ENCODE measurements around the gene ATP8B3.
"Not testable (repeated sequence)": the region's sequence is repeated elsewhere in the genome, so short reads cannot be mapped to it uniquely, and the experiment has no call there.

Gene ATP8B3

DNA sequence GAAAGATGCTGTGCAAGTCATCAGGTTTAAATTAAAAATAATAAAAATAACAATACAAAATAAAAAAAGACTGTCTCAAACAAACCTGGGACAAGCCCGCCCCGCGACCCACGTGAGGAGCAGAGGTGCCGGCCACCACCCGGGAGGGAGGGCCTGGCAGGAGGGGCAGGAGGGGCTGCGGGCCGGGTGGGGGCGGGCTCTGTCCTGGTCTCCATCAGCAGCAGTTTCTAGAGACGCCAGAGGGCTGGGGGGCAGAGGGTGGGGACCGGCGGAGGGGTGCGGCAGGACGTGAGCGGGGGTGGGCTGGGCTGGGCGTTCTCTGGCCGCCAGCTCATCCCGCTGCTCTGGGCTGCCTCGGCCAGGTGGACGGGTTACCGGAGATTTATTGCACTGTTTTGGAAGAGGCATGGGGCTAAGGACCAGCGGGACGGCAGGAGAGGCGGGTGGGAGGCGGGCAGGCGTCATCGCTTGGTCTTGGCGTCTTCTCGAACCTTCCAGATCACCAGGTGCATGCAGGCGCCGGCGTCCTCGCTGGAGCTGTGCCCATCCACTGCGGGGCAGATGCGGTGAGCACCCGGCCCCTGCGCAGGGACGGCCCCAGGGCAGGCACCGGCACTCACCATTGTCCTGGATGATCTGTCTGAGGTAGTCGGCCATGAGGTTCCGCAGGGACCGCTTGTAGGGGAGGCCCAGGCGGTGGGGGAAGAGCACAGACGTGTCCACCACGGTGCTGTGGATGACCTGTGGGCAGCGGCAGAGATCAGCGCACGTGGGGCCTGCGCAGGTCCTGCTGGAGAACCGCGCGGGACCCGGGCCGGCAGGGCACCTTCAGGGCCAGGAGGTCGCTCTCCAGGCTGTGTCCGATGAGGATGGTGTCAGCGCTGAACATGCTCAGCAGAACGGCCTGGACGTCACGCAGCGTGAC, 3.8 kb upstream of the ATP8B3 start:
- DNase-seq (ENCODE audit: low read depth), result no peak

DNA sequence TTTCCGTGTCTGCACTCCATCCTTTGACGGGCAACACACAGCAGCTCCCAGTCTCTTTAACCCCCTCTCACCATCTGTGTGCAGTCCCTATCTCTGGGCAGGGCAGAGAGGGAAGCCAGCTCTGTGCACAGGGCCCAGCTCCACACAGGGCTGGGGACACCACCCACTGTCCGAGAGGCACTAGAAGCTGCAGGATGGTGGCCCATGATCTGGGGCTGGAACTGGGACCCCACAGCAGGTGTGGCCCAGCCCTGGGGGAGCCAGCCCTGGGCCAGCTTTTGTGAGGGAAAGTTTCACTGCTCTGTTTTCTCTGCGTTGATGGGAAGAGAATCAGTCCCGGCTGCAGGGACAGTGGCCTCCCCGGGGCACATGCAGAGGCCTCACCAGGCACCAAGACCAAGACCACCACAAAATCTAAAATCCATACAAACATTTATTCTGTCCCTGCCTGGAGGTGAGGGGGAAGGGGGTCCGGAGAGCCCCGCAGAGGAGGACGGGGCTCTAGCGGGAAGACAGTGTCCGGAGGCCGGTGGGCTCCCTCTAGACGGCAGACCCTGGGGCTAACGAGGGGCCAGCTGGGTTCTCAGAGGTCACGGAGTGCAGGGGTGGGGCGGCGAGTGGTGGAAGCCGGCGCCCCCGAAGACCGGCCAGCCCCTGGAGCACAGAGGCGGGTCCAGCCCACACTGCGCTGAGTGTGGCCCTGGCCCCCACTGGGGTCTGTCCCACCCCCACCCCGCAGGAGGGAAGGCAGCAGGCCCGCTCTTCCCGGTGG, 2.9 kb upstream of the ATP8B3 start:
- no peak for DNase-seq (ENCODE audit: low read depth)

DNA sequence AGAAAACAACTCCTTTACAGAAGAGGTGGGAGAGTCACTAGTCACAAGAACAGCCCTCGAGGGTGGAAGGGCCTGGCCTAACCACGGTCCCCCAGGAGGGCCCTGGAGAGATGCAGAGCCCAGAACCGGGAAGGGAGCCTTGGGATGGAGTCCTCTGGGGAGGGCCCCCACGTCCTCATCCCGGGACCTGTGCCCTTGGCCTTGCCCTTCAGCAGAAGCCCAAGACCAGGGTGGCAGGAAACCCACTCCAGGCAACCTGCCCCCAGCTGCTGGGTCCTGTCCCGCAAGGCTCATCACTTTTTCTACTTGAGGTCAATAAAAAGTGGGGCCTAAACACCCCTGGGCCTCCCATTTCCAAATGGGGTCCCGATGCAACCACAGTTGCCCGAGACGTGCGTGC, 2.3 kb upstream of the ATP8B3 start:
- DNase-seq (ENCODE audit: low read depth), result no peak

DNA sequence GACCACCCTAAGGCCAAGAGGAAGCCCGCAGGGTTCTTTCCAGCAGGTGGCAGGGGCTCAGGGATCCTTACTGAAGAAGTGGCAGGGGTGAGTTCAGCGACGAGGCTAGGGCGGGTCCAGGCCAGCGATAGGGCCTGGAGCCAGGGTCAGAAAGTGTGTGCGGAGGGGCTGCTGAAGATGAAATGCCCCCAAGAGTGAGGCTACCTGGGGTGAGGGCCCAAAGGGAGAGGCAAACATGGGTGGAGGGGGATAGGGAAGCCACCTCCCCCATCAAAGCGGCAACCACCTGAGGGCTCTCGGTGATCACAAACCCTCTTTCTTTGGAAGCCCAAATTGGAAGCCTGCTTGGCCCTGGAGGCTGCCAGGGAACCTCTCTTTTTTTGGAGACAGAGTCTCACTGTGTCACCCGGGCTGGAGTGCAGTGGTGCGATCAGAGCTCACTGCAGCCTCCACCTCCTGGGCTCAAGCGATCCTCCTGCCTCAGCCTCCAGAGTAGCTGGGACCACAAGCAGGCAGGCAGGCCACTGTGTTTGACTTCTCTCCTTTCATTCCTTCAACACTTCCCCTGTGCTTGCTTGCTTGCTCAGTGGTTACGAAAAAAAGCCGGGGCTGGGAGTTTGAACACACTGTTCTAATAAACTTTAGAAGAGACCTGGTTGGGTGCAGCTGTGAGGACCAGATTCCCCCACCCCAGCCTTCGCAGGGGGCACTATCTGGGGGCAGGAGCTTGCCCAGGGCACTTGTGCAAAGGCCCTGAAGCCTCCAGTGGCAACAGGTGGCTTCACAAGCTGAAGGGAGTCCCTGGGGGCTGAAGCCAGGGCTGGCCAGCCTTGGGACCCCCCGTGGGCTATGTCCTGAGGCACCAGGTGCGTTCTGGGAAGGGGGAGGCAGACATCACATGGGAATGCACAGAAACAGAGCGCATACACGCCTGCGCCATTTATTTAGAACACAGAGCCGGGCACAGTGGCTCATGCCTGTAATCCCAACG, 1.4 kb upstream of the ATP8B3 start:
- no peak for DNase-seq (ENCODE audit: low read depth)

DNA sequence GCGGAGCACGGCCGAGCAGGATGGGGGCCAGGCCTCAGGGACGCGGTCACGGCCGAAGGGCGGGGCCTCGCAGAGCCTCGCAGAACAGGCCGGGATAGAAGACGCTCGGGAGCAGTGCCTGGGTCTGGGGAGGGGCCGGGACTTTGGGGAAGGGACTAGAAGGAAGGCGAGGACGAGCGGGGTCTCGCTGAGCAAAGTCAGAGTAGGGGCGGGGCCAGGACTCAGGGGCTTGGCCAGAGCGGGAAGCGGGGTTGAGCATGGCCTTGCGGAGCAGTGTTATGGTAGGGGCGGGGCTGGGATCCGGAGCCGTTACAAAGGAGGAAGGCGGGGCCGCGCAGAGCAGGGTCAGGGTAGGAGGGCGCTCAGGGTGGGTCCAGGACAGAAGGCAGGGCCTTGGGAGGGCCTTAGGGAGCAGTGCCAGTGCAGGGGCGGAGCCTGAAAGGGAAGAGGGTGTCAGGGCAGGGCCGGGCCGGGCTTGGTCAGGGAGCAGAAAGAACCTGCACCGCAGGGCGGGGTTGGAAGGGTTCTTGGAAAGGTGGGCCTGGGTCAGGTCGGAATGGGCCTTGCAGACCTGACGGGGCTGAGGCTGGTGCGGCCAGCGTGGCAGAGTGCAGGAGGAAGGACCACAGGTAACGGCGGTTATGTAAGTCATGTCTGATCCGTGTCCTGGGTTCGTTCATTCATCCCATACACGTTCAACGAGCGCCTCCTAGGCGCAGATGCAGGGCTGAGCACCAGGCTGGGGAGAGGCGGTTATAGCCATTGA, 533 bp upstream of the ATP8B3 start:
- peak; percentile 71 for DNase-seq (ENCODE audit: low read depth)

DNA sequence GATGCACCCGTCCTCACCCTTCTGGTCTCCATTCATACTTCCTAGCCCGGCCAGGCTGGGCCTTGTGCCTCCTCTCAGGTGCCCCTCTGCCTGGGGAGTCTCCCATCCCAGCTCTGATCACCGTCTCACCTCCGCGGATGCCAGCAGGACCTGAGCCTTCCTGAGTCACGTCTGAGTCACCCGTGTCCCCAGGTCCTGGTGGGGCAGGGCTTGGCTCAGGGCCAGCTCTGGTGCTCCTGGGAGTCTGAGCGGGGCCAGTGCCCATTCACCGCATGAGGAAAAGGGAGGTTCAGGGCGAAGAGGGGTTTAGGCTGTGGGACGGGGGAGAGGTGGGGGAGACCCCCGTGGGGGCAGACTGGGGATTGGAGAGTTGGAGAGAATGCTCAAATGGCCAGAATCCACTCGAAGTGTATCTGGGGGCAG, 593 bp downstream of the ATP8B3 start:
- DNase-seq (ENCODE audit: low read depth), result peak; percentile 19

DNA sequence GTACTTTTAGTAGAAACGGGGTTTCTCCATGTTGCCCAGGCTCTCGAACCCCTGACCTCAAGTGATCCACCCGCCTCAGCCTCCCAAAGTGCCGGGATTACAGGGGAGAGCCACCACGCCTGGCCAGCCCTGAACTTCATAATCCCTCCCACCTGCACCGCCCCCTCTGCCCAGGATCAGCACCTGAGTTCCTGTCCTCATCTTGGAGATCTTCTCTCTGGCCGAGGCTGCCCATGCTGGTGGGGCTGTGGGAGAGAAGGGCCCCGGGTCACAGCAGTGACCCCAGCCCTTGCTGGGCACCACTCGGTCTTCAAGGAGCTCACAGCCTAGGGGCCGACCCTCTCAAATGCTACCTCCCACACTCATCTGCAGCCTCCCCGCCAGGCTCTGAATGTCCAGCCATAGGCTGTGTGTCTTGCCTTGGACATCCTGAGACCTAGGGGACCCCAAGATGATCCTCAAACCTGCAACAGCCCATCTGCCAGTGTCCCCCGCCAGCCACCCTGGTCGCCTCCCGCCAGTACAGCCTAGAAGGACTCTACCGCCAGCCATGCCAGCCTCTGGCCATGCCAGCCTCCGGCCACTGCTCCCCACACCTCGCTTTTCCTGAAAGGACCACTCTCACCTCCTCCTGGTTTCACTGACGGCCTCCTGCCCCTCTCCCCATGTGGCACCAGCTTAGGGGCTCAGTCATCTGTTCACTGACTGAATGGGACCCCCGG, 1.5 kb downstream of the ATP8B3 start:
- no peak for DNase-seq (ENCODE audit: low read depth)

DNA sequence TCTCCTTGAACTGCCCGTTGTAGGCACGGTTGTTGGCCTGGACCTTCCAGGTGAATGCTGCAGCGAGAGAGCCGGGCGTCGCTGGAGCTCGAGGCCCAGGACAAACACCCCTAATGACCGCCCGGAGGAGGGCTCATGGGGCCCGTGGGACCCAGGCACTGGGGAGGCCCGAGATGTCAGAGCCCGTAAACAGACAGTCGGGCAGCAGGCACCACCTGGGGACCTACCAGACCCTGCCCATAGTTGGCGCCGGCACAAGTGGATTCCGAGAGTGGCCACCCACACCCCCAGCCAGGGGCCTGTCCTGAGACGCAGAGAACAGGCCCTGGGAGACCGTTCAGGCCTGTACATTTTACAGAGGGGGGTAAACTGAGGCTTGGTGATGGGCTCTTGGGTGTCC, 2.4 kb downstream of the ATP8B3 start:
- no peak for DNase-seq (ENCODE audit: low read depth)

DNA sequence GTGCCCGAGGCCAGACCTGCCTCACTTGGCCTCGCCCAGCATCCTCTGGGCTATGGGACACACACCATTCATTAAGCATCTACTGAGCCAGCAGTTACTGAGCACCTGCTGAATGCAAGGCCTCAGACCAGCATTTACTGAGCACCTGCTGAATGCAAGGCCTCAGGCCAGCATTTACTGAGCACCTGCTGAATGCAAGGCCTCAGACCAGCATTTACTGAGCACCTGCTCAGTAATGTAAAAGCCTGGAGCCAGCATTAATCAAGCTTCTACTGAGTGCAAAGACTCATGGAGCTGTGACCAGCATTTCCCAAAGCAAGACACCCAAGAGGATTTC, 3.7 kb downstream of the ATP8B3 start:
- DNase-seq (ENCODE audit: low read depth), result no peak

DNA sequence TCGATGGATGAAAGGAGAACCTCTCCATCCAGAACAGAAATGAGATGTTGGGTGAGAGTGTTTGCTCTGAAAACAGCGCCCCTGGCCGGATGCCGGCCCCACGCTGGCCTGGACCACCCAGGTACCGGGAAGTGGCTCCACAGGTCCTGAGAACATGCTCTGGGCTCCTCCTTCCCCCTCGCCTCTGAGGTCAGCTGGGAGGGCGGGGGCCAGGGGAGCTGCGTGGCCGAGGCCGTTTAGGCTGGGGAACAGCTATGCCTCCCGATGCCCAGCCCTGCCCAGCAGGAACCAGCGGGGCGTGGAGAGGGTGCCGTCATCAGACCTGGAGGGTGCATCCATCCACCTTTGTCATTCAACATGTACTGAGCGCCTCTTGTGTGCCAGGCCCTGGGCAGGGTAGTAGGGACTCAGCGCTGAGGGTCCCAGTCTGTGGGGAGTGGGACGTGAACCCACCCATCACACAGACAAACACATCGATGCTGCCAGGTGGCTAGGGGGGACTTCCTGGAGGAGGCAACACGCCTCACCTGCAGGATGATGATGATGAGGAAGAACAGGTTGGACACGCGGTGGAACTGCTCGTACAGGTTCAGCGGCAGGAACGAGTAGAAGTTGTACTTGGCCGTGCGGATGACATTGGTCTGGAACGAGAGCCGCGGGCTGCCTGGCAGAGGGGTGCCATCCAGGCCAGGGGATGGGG, 4.2 kb downstream of the ATP8B3 start:
- no peak for DNase-seq (ENCODE audit: low read depth)

DNA sequence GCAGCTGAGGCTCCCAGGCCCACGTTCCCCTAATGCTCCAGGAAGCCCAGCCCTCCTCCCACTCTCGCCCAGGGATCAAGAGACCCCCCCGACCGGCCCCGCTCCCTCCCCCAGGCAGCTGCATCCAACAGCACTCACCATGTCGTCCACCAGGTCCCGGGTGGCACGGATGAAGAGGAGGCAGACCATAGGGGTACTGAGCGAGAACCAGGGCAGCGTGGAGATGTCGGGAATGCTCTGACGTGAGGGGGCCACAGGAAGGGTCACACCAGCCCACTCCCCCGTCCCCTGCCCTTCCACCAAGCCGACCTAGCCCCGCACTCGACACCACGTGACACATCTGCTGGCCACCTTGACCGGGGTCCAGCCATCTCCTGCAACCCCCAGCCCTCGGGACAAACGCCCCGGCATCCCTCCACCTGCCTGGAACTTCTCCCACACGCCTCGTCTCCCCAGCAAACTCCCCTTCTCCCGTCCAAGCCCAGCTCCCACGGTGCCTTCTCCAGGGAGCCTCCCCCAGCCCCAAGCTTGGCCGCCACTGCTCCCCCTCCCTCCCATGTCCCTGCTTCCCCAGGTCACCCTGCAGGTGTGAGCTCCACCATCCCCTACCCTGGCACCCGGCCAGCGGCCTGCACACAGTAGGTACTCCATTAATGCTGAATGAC, 4.9 kb downstream of the ATP8B3 start:
- no peak for DNase-seq (ENCODE audit: low read depth)

DNA sequence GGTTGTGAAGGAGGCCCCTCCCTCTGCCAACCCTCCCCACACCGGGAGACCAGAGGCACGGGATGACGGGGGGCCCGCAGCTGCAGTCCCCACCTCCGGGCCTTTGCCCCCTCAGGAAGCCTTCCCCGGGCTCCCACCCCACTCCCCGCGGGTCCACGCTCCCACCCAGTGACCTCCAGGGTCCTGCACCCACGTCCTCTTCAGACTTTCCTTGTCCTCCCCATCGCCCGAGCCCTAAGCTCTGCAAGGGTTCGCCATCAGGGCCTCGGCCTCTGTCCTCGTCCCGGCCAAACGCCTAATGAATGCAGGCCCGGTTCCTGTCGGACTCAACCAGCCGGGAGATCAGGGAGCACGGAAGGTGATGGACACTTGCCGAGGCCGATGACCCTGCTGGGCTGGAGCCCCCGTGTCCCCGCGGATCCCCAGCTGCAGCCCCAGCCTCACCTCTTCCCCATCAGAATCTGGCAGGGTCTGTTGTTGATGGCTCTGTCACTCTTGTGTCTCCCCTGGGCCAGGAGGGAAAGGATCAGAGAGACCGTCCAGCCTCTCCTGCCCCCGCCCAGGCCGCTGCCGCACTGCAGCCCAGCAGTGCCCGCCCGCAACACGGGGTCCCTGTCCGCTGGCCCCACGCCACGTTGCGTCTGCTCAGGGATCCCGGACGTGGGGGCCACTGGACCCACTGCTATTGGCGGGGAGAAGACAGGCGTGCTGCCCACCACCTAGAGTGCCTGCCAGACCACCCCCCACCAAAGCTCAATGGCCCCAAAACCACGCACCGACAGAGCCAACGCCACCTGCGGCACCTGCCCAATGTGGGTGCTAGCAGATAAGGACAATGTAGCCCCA, 5.7 kb downstream of the ATP8B3 start:
- no peak for DNase-seq (ENCODE audit: low read depth)

DNA sequence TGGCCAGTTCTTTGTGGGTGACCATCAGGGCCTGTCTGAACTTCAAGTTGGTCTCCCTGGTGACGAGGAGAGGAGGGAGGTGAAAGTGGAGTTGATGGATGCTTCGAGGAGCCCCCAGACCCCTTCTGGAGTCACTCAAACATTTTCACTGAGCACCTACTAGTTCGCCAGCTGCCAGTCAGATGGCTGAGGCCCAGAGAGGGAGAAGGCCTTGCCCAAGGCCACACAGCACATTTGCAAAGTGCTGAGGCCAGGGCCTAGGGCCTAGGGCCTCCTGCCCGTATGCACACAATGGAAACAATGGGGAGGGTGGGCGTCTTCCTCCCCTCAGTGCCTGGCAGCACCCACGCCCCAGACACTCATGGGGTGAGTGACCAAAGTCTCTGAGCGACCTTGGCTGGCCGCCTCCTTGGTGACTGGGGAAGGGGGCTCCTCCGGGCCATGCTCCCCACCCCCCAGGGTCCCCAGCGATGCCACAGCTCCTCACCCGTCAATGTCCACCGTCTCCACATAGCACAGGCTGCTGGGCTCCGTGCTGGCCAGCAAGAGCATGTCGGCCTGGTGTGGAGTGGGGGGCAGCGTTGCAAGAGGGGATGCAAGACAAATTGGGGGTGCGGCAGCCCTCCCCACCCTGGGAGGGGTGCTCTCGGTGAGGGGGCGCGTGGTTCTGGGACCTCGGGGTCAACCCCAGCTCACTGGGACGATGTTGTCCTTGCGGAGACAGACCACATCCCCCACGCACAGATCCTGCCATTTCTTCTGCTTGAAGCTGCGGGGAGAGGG, 6.5 kb downstream of the ATP8B3 start:
- DNase-seq (ENCODE audit: low read depth), result no peak

DNA sequence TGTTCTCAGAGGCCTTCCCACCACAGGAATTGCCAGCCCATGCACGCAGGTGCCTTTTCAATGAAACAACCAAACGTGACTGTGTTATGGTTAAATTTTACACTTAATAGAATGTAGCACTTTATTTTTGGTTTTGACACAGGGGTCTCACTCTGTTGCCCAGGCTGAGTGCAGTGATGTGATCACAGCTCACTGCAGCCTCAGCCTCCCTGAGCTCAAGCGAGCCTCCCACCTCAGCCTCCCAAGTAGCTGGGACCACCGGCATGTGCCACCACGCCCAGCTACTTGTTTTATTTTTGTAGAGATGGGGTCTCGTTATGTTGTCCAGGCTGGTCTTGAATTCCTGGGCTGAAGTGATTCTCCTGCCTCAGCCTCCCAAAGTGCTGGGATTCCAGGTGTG, 7.2 kb downstream of the ATP8B3 start:
- DNase-seq (ENCODE audit: low read depth), result no peak

DNA sequence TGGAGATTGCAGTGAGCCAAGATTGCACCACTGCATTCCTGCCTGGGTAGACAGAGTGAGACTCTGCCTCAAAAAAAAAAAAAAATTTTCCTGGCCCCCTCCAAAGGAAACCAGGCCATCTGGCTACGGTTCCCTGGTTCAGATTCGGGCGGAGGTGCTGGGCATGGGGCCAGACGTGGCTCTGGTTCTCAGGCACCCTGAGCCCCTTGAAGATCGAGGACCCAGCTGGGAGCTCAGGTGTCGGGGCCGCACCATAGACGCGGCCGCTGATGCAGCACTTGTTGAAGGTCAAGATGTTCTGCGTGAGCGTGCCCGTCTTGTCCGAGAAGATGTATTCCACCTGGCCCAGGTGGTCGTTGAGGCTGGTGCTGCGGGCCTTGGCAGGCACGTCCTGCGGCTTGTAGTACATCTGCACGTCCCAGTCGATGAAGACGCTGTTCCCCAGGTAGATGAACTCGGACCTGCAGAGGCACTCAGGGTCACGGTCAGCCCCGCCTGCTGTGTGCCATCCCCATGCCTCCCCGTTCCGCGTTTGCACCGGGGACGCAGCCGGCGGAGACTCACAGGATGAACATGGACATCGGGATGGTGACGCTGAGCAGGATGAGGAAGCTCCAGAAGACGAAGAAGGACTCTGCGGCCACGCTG, 12.3 kb downstream of the ATP8B3 start:
- DNase-seq (ENCODE audit: low read depth), result no peak

DNA sequence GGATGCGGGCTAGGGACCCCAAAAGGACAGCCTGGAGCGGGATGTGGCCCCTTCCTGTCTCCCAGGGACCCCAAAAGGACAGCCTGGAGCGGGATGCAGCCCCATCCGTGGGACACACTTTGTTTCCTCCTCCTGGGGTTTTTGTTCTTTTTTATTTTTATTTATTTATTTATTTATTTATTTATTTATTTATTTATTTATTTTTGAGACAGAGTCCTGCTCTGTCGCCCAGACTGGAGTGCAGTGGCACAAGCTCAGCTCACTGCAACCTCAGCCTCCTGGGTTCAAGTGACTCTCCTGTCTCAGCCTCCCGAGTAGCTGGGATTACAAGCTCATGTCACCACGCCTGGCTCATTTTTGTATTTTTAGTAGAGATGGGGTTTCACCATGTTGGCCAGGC, 14.8 kb downstream of the ATP8B3 start:
- DNase-seq (ENCODE audit: low read depth), result not testable (repeated sequence)
